Stomach smooth muscle (tissue), 2 donors: ENCODE results near the gene DLAT.
"Not testable (repeated sequence)": the region's sequence is repeated elsewhere in the genome, so short reads cannot be mapped to it uniquely, and the experiment has no call there.

Experiments used
- H3K27ac ChIP-seq: one replicate; pipeline ENCODE4 v1.7.0; 2013; ENCODE audit warnings: mild to moderate bottlenecking, low read length, inconsistent platforms
- H3K27me3 ChIP-seq, 2 donors: one replicate each; pipeline ENCODE4 v1.7.0; 2013; ENCODE audit warnings: low read length in 2 of 2; ENCODE audit not compliant: insufficient read depth in 2 of 2, control insufficient read depth in 1 of 2
- H3K36me3 ChIP-seq, 2 donors: one replicate each; pipeline ENCODE4 v1.7.0; 2013; ENCODE audit warnings: low read length in 2 of 2; ENCODE audit not compliant: control insufficient read depth in 2 of 2, insufficient read depth in 2 of 2
- H3K4me1 ChIP-seq: one replicate; pipeline ENCODE4 v1.7.0; 2013; ENCODE audit warnings: low read length; ENCODE audit not compliant: control insufficient read depth, insufficient read depth
- H3K4me3 ChIP-seq, 2 donors: one replicate each; pipeline ENCODE4 v1.7.0; 2013; ENCODE audit warnings: low read length in 2 of 2
- H3K9ac ChIP-seq, 2 donors: one replicate each; pipeline ENCODE4 v1.7.0; 2013; ENCODE audit warnings: low read length in 2 of 2, mild to moderate bottlenecking in 1 of 2
- H3K9me3 ChIP-seq, 2 donors: one replicate each; pipeline ENCODE4 v1.7.0; 2013; ENCODE audit warnings: low read length in 2 of 2; ENCODE audit not compliant: control insufficient read depth in 2 of 2
- donor health status: healthy.
- donor health status: Pancreatic carcinoma.

The DLAT gene

GRCh38 chr11:112005422-112006094 is 19.6 kb upstream of the DLAT start:
- no peaks in the 10 kb centered on the region for H3K9me3 ChIP-seq

GRCh38 chr11:112006095-112006441 is 19.1 kb upstream of the DLAT start:
- Histone ChIP-seq H3K36me3 (peaks cover 23 to 31% of the 10 kb centered on the region in 2 donors), H3K27ac (peak overlapping the region; percentile 18)
- H3K4me3 ChIP-seq, H3K9ac ChIP-seq, H3K4me1 ChIP-seq, H3K27me3 ChIP-seq, H3K9me3 ChIP-seq: not testable (repeated sequence)

More at GRCh38 chr11:112005422-112006094, 19.6 kb upstream of the DLAT start:
- H3K4me3 ChIP-seq = no peak overlapping the region
- H3K4me1 ChIP-seq = no peaks in the 10 kb centered on the region
- no peaks in the 10 kb centered on the region for H3K27me3 ChIP-seq
- H3K9ac ChIP-seq = no peak overlapping the region
- peak overlapping the region; percentile 18 for H3K27ac ChIP-seq
- peaks cover 28 to 36% of the 10 kb centered on the region in 2 donors for H3K36me3 ChIP-seq

GRCh38 chr11:112011451-112011850 is 13.8 kb upstream of the DLAT start:
- H3K9ac ChIP-seq, H3K27me3 ChIP-seq, H3K27ac ChIP-seq, H3K4me1 ChIP-seq, H3K4me3 ChIP-seq, H3K36me3 ChIP-seq, H3K9me3 ChIP-seq: not testable (repeated sequence)

- Histone ChIP-seq H3K4me3 (no peak overlapping the region), H3K9me3 (no peaks in the 10 kb centered on the region), H3K27ac (no peak overlapping the region), H3K27me3 (no peaks in the 10 kb centered on the region), H3K36me3 (peaks cover 8 to 14% of the 10 kb centered on the region in 2 donors), H3K4me1 (no peaks in the 10 kb centered on the region), H3K9ac (no peak overlapping the region)
Measured at GRCh38 chr11:112012874-112013273, 12.3 kb upstream of the DLAT start.

DNA sequence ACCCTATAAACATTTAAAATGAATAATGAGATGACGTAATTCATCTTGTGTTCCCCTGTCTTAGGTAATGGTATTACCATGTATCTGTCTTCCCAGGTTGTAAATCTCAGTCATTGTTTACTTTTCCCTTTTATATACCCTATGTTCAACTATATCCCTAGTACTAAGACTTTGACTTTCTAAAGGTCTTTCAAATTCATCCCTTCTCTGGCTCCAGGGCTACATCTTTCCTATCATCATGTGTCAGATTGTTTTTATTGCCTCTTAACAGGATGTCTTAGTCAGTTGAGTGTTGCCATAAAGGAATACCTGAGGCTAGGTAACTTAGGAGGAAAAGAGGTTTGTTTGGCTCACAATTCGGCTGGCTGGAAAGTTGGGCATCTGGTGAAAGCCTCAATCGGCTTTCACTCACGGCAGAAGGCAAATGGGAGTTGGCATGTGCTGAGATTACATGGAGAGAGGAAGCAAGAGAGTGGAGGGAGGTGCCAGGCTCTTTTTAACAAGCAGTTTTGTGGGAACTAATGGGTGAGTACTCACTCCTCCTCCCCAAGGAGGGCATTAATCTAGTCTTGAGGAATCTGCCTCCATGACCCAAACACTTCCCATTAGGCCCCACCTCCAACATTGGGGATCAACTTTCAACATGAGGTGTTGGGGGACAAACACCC is 11.6 kb upstream of the DLAT start:
- no peak overlapping the region for H3K4me3 ChIP-seq
- H3K27ac ChIP-seq = no peak overlapping the region
- no peaks in the 10 kb centered on the region for H3K9me3 ChIP-seq
- H3K9ac ChIP-seq = no peak overlapping the region
- peaks cover 8 to 17% of the 10 kb centered on the region in 2 donors for H3K36me3 ChIP-seq
- H3K4me1 ChIP-seq = no peaks in the 10 kb centered on the region
- H3K27me3 ChIP-seq = no peaks in the 10 kb centered on the region

- no peak overlapping the region for H3K4me3 ChIP-seq
- H3K9ac ChIP-seq = no peak overlapping the region
- peaks cover 20 to 37% of the 10 kb centered on the region in 2 donors for H3K36me3 ChIP-seq
- no peaks in the 10 kb centered on the region for H3K4me1 ChIP-seq
- H3K27ac ChIP-seq = no peak overlapping the region
- H3K9me3 ChIP-seq = no peaks in the 10 kb centered on the region
- H3K27me3 ChIP-seq = no peaks in the 10 kb centered on the region
Measured at GRCh38 chr11:112016088-112016764, 9.0 kb upstream of the DLAT start.

DNA sequence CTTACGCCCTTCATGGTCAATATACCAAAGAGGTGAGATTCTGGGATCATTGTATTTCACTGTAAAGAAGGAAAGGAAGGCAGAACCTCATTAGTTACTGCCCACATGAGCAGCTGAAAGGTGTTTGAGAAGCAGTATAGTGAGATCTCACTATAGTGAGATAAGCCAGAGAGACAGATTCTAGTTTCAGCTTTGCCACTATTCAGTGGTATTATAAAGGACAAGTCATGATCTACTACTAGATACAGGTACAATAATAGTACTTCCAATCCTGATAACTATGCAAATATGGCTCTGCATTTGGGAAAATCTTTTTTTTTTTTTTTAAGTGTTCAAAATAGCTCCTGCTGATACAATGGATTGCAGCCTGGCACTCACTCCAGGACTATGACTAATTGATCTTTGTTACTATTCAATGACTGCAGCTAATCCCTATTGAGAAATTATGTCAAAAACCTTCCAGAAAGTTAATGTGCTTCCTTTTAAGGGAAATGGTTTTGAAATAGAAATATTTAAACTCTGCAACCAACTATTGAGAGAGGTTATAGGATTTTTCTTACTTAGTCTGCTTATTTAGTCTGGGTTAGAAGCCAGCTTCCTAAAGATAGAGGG is 8.3 kb upstream of the DLAT start:
- no peak overlapping the region for H3K9ac ChIP-seq

DNA sequence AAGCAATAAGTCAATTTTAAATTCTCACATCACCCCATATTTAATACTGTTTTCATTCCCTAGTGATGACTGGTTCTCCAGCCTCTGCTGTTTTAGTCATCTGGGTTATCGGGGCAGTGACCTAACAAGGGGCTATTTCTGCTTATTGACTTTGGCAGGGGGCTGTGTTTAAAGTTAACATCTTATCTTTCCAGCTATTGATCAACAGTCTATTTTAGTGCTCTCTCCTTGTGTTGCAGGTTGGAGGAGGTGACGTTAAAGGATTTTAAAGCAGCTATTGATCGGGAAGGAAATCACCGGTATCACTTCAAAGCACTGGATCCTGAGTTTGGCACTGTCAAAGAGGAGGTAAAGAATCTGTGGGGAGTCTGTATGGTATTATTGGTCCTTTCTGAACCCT is 7.7 kb upstream of the DLAT start:
- Histone ChIP-seq H3K27ac (no peak overlapping the region), H3K4me1 (no peaks in the 10 kb centered on the region), H3K4me3 (no peak overlapping the region), H3K9ac (no peak overlapping the region), H3K27me3 (no peaks in the 10 kb centered on the region), H3K9me3 (no peaks in the 10 kb centered on the region), H3K36me3 (peaks cover 24 to 39% of the 10 kb centered on the region in 2 donors)

More for the DNA sequence above, 8.3 kb upstream of the DLAT start:
- Histone ChIP-seq H3K9me3 (no peaks in the 10 kb centered on the region), H3K27me3 (no peaks in the 10 kb centered on the region), H3K4me3 (no peak overlapping the region), H3K27ac (no peak overlapping the region), H3K36me3 (peaks cover 24 to 39% of the 10 kb centered on the region in 2 donors), H3K4me1 (no peaks in the 10 kb centered on the region)

- Histone ChIP-seq H3K9me3 (no peaks in the 10 kb centered on the region), H3K27ac (no peak overlapping the region), H3K27me3 (no peaks in the 10 kb centered on the region), H3K4me1 (peaks cover under 1% of the 10 kb centered on the region), H3K4me3 (no peak overlapping the region), H3K9ac (no peak overlapping the region), H3K36me3 (peaks cover 20 to 39% of the 10 kb centered on the region in 2 donors)
Measured at GRCh38 chr11:112019066-112019465, 6.1 kb upstream of the DLAT start.

GRCh38 chr11:112023104-112023503 is 2.1 kb upstream of the DLAT start:
- no peak overlapping the region for H3K9ac ChIP-seq
- no peak overlapping the region for H3K27ac ChIP-seq
- H3K36me3 ChIP-seq = peaks cover 15 to 25% of the 10 kb centered on the region in 2 donors
- H3K4me1 ChIP-seq = peaks cover 13% of the 10 kb centered on the region
- no peak overlapping the region for H3K4me3 ChIP-seq
- no peaks in the 10 kb centered on the region for H3K9me3 ChIP-seq
- H3K27me3 ChIP-seq = no peaks in the 10 kb centered on the region
